Measurements from ENCODE around the gene OR10G2. TPM values are rescaled to one million over a fixed set of nuclear protein-coding genes. Genes with fewer than 3 reads are reported as not detected.

The OR10G2 gene
- total and polyA plus RNA-seq, 2 experiments from 2014 or later = not detected

GRCh38 chr14:21653331-21653885 is 18.7 kb upstream of the OR10G2 start, which contains the start of gene OR4E2:
Gene OR4E2, plus strand, starts transcription at chr14:21653835. Its CDS starts 11,248 bp downstream, at chr14:21665083.
- Histone ChIP-seq H3K27me3 (no peaks in the 10 kb centered on the region), H3K4me3 (no peak within 1 kb of the TSS), H3K4me1 (ENCODE audit: low read depth) (no peaks in the 10 kb centered on the region), H3K27ac (no peak within 1 kb of the TSS), H3K9me3 (ENCODE audit: low read depth) (no peaks in the 10 kb centered on the region), H3K36me3 (no peaks in the 10 kb centered on the region)
- no peak for TF ChIP-seq CTCF (IDR thresholded peaks at IDR 0.05; ENCODE audit: low read depth, low read length)
- no peak for DNase-seq (ENCODE audit: low read depth in 1 of 2, low spot score in 1 of 2)

DNA sequence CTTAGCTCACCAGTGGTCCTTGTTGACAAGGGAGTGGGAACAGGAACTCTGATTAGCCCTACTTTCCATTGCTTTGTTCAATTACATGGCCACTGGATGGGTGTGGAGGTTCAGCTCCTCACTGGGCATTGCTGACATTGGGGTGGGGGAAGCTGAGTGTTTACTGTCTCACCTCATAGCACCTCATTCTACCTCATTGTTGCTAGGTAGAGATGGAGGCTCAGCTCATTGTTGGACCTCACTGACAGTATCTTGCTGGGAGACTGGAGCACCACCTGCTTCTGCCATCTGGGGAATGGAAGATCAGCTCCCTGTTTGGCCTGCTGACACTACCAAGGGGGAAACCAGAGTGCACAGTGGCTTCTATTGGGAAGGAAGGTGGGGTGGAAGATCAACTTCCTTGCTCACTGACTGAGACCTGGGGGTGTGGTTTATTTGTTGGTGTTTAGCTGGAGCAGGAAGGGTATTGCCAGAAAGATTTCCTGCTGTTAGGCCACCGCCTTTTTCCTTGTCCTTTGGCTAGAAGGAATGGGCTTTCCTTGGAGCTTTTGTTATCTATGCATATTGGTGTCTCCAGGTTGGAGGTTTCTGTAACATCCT is 17.6 kb upstream of the OR10G2 start:
- DNase-seq (ENCODE audit: low read depth in 1 of 2, low spot score in 1 of 2) = no peak

DNA sequence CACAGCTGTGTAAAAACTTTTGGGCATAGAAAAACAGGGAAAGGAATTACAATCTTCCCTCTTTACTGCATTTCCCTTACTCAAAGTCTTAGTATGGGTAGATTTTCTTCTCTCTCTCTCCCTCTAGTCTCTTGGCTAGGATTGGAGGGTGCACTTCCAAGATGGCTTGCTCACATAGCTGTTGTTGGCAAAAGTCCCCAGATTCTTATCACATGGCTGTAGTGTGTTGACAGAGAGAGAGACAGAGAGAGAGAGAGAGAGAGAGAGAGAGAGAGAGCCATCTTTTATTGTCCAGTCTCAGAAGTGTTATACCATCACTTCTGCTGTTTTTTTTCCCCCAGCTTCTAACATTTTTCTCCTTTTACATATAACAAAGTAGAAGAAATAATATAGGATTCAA is 12.6 kb upstream of the OR10G2 start:
- DNase-seq (ENCODE audit: low read depth in 1 of 2, low spot score in 1 of 2) = peak in 1 of 2 donors; percentile 39
- Histone ChIP-seq H3K4me3 (no peak overlapping the region), H3K36me3 (no peaks in the 10 kb centered on the region), H3K4me1 (ENCODE audit: low read depth) (no peaks in the 10 kb centered on the region), H3K27ac (no peak overlapping the region), H3K9me3 (ENCODE audit: low read depth) (no peaks in the 10 kb centered on the region), H3K27me3 (no peaks in the 10 kb centered on the region)
- TF ChIP-seq CTCF (IDR thresholded peaks at IDR 0.05; ENCODE audit: low read depth, low read length) = no peak

More for the DNA sequence above, 17.6 kb upstream of the OR10G2 start:
- no peak for TF ChIP-seq CTCF (IDR thresholded peaks at IDR 0.05; ENCODE audit: low read depth, low read length)
- no peaks in the 10 kb centered on the region for H3K27me3 ChIP-seq
- H3K4me1 ChIP-seq (ENCODE audit: low read depth) = no peaks in the 10 kb centered on the region
- no peak overlapping the region for H3K27ac ChIP-seq
- no peak overlapping the region for H3K4me3 ChIP-seq
- no peaks in the 10 kb centered on the region for H3K36me3 ChIP-seq
- no peaks in the 10 kb centered on the region for H3K9me3 ChIP-seq (ENCODE audit: low read depth)

- Histone ChIP-seq H3K4me1 (ENCODE audit: low read depth) (no peaks in the 10 kb centered on the region), H3K27me3 (no peaks in the 10 kb centered on the region), H3K36me3 (no peaks in the 10 kb centered on the region), H3K27ac (no peak overlapping the region), H3K9me3 (ENCODE audit: low read depth) (no peaks in the 10 kb centered on the region), H3K4me3 (no peak overlapping the region)
- no peak for TF ChIP-seq CTCF (IDR thresholded peaks at IDR 0.05; ENCODE audit: low read depth, low read length)
- DNase-seq (ENCODE audit: low read depth in 1 of 2, low spot score in 1 of 2) = no peak
These were observed 8.7 kb upstream of the OR10G2 start for GRCh38 chr14:21643407-21643806.

DNA sequence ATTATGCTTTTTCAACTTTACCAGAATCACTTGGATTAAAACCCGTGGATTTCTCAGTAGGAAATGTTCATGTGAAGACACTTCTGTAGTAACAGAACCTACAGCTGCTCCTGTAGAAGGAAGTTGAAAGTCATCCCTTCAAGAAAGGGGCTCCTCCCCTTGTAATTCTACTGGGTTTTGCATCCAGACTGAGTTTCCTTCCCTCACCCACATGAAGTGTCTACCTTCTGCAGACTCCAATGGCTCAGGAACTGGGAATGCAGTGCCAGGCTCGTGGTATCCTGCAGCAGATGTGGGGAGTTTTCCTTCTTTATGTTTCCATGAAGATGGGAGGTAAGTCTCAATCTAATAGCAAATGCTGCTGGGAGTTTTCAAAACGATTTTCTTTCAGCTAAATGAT is 7.9 kb upstream of the OR10G2 start:
- H3K9me3 ChIP-seq (ENCODE audit: low read depth) = no peaks in the 10 kb centered on the region
- no peak overlapping the region for H3K27ac ChIP-seq
- no peak for DNase-seq (ENCODE audit: low read depth in 1 of 2, low spot score in 1 of 2)
- no peaks in the 10 kb centered on the region for H3K36me3 ChIP-seq
- no peaks in the 10 kb centered on the region for H3K4me1 ChIP-seq (ENCODE audit: low read depth)
- H3K4me3 ChIP-seq = no peak overlapping the region
- no peaks in the 10 kb centered on the region for H3K27me3 ChIP-seq
- TF ChIP-seq CTCF (IDR thresholded peaks at IDR 0.05; ENCODE audit: low read depth, low read length) = no peak

Data from cardiac muscle cell (in vitro differentiated cells and primary cell).